Fibroblast of peridontal ligament (primary cell): ENCODE data around the gene SLC25A41.

ENCODE experiments used
- DNase-seq: peaks from one replicate; pipeline ENCODE4 v3.0.0-alpha.2; 2010; ENCODE audit errors: extremely low read depth

The SLC25A41 gene

DNA sequence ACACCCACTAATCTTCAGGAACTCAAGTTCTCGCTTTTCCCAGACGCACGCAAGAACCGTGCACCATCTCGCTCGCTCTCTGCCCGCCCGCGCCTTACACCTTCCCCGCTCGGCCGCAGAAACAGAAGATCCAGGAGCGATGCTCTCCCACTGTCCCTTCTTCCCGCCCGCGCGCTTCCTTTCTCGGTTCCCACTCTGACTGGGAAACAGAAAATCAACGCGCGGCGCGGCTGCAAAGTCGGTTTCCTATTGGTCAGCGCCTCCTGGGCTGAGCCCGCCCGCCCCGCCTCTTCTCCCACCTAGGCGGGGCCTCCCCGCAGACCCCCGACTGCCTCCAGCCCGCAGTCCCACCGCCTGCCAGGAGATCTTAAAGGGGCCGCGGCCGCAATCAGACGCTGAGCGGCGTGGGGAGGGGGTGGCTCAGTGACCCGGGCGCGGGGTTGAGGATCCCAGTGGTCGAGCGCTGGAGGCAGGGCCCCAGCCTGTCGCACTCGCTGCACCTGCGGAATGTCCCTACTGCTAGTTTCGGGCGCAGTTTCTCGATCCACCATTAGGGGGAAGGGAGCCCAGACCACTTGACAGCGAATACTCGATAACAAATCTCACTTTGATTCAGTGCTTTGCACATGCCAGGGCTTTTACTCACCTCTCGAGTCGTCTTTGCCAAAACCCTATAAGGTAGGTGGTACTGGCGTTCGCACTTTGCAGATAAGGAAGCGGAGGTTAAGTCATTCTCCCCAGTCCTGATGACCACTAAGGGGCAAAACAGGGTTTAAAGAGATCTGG is 26.7 kb upstream of the SLC25A41 start:
- peak; percentile 95 for DNase-seq

DNA sequence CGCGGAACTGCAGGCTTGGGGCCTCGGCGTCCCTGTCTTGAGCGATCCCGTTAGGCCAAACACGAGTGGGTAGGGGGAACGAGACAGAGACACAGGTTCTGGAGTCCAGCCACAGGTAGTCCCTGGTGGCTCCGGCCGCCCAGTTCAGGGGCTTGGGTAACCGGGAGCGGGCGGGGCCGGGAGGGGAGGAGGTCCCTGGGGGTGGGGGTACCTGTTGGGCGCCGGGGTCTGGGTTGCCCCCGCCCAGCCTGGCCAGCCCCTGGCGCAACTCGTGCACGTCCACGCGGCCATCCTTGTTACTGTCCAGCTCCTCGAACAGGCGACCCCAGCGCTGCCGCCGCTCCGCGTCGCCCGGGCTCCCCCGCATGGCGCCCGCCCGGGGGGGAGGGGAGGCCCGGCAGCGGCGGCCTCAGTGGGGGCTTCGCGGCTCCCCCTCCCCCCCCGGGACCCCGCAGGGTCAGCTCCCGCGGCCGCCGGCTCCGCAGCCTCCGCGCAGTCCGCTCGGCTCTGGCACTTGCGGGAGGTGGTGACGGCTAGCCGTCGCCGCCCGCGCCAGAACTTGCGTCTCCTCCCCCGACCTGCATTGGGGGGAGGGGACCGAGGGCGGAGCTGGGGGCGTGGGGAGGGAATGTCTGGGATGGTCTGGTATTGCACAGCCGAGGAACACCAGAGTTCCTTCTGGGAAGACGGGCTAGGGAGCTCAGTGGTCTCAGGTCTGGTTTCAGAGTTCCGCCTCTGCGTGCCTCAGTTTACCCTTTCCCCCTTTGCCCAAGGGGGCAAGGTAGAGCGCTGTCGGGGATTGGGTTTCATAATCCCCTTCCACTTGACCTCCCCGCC is 25.9 kb upstream of the SLC25A41 start, which contains the start of gene SLC25A23:
TSS of gene SLC25A23 (minus strand) at position 531 of the 837 bp plus-strand sequence. CDS start at position 367, 164 bp downstream.
- peak; percentile 47 for DNase-seq

DNA sequence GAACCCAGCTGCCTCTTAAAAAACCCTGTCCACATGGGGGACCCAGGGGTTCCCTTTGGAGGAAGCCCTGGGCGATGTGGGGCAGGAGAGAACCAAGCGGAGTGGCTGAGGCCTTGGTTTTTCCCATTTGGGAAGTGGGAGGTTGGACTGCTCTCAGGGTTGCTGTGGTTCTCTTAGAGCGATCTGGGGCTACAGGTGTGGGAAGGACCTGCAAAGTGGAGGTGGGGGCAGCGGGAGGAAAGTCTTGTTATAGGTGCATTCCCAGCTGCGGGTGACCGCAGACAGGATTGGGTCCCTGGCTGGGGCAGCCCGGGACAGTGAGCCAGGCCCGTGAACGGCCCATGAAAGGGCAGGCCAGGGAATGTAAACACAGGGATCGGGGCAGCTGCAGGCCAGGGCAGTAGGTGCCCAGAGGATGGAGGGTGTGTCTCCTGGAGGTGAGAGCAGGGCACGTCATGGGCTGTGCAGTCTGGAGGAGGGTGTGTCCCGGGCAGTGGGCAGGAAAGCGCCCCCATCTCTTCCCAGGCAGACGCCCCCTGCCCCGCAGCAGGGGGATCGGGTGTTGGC is 25.2 kb upstream of the SLC25A41 start:
- no peak for DNase-seq

GRCh38 chr19:6457958-6458694 is 24.6 kb upstream of the SLC25A41 start:
- no peak for DNase-seq

GRCh38 chr19:6455924-6456323 is 22.4 kb upstream of the SLC25A41 start:
- DNase-seq: no peak

DNA sequence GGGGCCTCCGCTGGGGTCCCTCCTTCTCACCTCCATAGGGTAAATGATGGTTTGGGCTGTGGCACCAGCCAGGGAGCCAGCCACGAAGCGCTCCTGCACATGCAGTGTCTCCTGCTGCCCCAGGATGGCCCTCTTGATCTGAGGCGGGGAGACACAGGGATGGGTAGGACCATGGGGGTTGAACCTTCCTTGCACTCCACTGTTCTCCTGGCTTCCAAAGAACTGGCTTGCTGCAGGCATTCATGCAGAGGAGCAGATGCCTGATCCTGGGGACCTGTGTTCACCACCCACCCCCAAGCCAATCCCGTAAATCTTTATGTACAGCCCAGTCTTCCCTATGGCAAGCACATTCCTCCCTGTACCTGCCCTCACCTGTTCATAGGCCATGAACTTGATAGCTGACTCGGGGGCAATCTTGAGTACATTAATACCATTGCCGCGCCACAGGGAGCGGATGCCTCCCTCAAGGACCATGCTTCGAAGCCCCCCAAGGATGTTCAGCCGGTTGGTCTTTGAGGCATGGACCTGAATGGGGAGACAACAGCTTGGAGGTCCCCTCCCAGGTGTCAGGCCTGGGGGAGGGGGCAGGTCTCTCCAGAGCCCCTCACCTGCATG is 20.5 kb upstream of the SLC25A41 start:
- DNase-seq: no peak

DNA sequence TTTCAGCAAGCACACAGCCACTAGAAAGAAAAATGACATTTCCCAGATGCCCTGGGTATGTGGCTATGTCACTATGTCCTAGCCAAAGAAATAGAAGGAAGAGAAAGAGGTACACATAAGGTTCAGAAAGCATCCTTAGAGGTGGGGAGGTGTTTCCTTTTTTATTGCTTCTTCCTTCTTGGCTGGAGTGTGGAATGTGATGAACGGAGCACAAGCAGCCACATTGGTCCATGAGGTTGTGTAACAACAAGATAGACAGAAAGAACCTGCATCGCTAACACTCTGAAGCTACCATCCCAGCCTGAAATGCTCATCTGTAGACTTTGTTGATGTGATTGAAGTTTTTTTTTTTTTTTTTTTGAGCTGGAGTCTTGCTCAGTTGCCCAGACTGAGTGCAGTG is 19.3 kb upstream of the SLC25A41 start:
- DNase-seq: no peak

- DNase-seq: no peak
Measured at GRCh38 chr19:6452223-6452614, 18.7 kb upstream of the SLC25A41 start.

DNA sequence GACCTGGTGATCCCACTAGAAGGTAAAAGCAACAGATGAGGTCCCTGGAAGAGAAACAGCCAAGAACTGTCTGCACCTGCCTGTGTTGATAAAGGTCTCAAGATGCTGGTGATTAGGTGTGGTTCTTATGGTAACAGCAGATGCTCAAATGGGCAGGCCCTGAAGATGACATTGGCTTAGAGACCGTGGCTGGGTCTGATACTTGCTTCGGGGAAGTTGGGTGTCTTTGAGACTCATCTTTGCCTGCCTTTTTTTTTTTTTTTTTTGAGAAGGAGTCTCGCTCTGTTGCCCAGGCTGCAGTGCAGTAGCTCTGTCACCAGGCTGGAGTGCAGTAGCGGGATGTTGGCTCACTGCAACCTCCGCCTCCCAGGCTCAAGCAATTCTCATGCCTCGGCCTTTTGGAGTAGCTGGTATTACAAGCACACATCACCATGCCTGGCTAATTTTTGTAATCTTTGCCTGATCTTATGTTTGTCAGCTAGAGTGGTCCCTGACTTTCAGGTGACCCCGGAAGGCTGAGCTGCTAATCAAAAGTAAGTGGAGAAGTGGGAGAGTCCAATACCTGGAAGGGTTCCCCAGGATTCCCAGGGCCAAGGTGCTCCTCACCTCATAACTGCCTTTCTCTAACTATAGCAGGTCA is 18.1 kb upstream of the SLC25A41 start:
- DNase-seq: no peak

GRCh38 chr19:6450166-6450565 is 16.6 kb upstream of the SLC25A41 start:
- DNase-seq: no peak

DNA sequence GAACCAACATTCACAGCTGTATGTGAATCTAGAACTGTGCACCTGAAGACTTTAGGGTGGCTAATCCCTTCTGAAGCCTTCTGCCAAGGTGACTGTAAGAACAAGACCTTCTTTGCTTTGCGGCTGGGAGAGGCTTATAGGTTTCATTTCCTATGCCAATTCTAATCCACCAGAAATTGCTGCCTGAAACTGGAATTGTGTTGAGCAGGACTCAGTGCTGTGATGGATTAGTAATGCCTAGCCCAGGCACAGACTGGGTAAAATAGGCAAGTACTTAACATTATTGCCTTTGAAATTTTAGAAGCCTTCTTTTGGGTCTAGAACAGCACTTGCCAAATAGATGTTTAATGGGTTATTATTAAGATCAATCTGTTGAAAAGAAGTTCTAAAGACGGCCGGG is 14.5 kb upstream of the SLC25A41 start:
- no peak for DNase-seq

- no peak for DNase-seq
Measured at GRCh38 chr19:6446452-6446851, 12.9 kb upstream of the SLC25A41 start.

- no peak for DNase-seq
Measured at GRCh38 chr19:6443986-6444385, 10.4 kb upstream of the SLC25A41 start.

GRCh38 chr19:6442087-6442688 is 8.6 kb upstream of the SLC25A41 start:
- DNase-seq: no peak

- no peak for DNase-seq
Measured at GRCh38 chr19:6440905-6441304, 7.3 kb upstream of the SLC25A41 start.

- DNase-seq: no peak
Measured at GRCh38 chr19:6439743-6440142, 6.2 kb upstream of the SLC25A41 start.

- DNase-seq: no peak
Measured at GRCh38 chr19:6433165-6433564, 398 bp downstream of the SLC25A41 start.

GRCh38 chr19:6431891-6432290 is 1.7 kb downstream of the SLC25A41 start:
- DNase-seq: no peak

GRCh38 chr19:6429419-6430221 is 3.9 kb downstream of the SLC25A41 start:
- DNase-seq: no peak
